ENCODE results near the gene XIST. TPM values are rescaled to one million over a fixed set of nuclear protein-coding genes. Genes with fewer than 3 reads are reported as not detected.
"Not testable (repeated sequence)": the region's sequence is repeated elsewhere in the genome, so short reads cannot be mapped to it uniquely, and the experiment has no call there.

XIST gene
- polyA plus RNA-seq (ENCODE audit: low read depth in 6 of 6): 10 to 100 TPM in 4 of 6 donors, 1 to 10 TPM in 1, under 1 TPM in 1; 0.16 to 13.4 (median 11.1) TPM

- DNase-seq (peak; percentile 71), ATAC-seq (ENCODE audit: low read depth in 2 of 2) (peak in 1 of 2 donors; percentile 18)
- H3K27me3 Mint-ChIP-seq: no peaks in the 10 kb centered on the region
- H3K4me3 Mint-ChIP-seq: peak within 1 kb of the TSS in 6 of 8 donors; percentile 83 to 99 (median 91)
- peaks cover 0 to 24% (median 20%) of the 10 kb centered on the region in 3 donors for H3K4me1 Mint-ChIP-seq
- peak within 1 kb of the TSS in 5 of 6 donors; percentile 90 to 98 (median 93) for H3K27ac Mint-ChIP-seq
- H3K9me3 Mint-ChIP-seq: peaks cover 0 to 9% (median 0%) of the 10 kb centered on the region in 7 donors
- H3K36me3 Mint-ChIP-seq: no peaks in the 10 kb centered on the region
Observed at GRCh38 chrX:73852467-73852866, at the start of gene XIST. TSS of gene XIST (minus strand) at chrX:73852714.

- not testable (repeated sequence) for H3K27ac Mint-ChIP-seq; H3K4me1 Mint-ChIP-seq; H3K4me3 Mint-ChIP-seq; H3K36me3 Mint-ChIP-seq; ATAC-seq (ENCODE audit: low read depth in 2 of 2); DNase-seq
- Mint-ChIP-seq H3K27me3 (peaks cover 0 to 17% (median 11%) of the 10 kb centered on the region in 3 donors), H3K9me3 (peaks cover 2 to 34% (median 11%) of the 10 kb centered on the region in 7 donors)
Observed at GRCh38 chrX:73898315-73898714, 45.8 kb upstream of the XIST start.

GRCh38 chrX:73892515-73893090 is 40.1 kb upstream of the XIST start:
- peak overlapping the region in 5 of 8 donors; percentile 47 to 84 (median 64) for H3K4me3 Mint-ChIP-seq
- peaks cover 2 to 25% (median 15%) of the 10 kb centered on the region in 7 donors for H3K9me3 Mint-ChIP-seq
- H3K36me3 Mint-ChIP-seq; ATAC-seq (ENCODE audit: low read depth in 2 of 2): not testable (repeated sequence)
- peaks cover 0 to 17% (median 11%) of the 10 kb centered on the region in 3 donors for H3K27me3 Mint-ChIP-seq
- H3K27ac Mint-ChIP-seq: peak overlapping the region in 1 of 6 donors; percentile 81
- peak; percentile 6 for DNase-seq
- peaks cover 0 to 11% (median 0%) of the 10 kb centered on the region in 3 donors for H3K4me1 Mint-ChIP-seq

- H3K27me3 Mint-ChIP-seq; H3K4me1 Mint-ChIP-seq; H3K27ac Mint-ChIP-seq; H3K36me3 Mint-ChIP-seq; DNase-seq; ATAC-seq (ENCODE audit: low read depth in 2 of 2); H3K4me3 Mint-ChIP-seq: not testable (repeated sequence)
- peaks cover 6 to 37% (median 26%) of the 10 kb centered on the region in 7 donors for H3K9me3 Mint-ChIP-seq
Observed at GRCh38 chrX:73882260-73882659, 29.7 kb upstream of the XIST start.

GRCh38 chrX:73877687-73878086 is 25.2 kb upstream of the XIST start:
- Mint-ChIP-seq H3K27me3 (no peaks in the 10 kb centered on the region), H3K27ac (peak overlapping the region in 1 of 6 donors; percentile 26), H3K9me3 (peaks cover 4 to 25% (median 23%) of the 10 kb centered on the region in 7 donors), H3K4me3 (no peak overlapping the region), H3K4me1 (no peaks in the 10 kb centered on the region), H3K36me3 (peaks cover 0 to 5% of the 10 kb centered on the region in 2 donors)
- DNase-seq (no peak), ATAC-seq (ENCODE audit: low read depth in 2 of 2) (no peak)

- Mint-ChIP-seq H3K27ac (peak overlapping the region in 1 of 6 donors; percentile 27), H3K9me3 (peaks cover 4 to 27% (median 23%) of the 10 kb centered on the region in 7 donors), H3K4me1 (no peaks in the 10 kb centered on the region), H3K27me3 (no peaks in the 10 kb centered on the region), H3K4me3 (no peak overlapping the region), H3K36me3 (peaks cover 0 to 5% of the 10 kb centered on the region in 2 donors)
- no peak for DNase-seq
- ATAC-seq (ENCODE audit: low read depth in 2 of 2): no peak
Observed at GRCh38 chrX:73876911-73877310, 24.4 kb upstream of the XIST start.

GRCh38 chrX:73868916-73869315 is 16.4 kb upstream of the XIST start:
- Mint-ChIP-seq H3K4me3 (no peak overlapping the region), H3K27ac (no peak overlapping the region), H3K9me3 (peaks cover 0 to 4% (median 0%) of the 10 kb centered on the region in 7 donors), H3K4me1 (no peaks in the 10 kb centered on the region), H3K36me3 (no peaks in the 10 kb centered on the region), H3K27me3 (no peaks in the 10 kb centered on the region)
- no peak for ATAC-seq (ENCODE audit: low read depth in 2 of 2)
- DNase-seq: no peak

GRCh38 chrX:73867144-73867543 is 14.6 kb upstream of the XIST start:
- DNase-seq: no peak

GRCh38 chrX:73863852-73864251 is 11.3 kb upstream of the XIST start:
- Mint-ChIP-seq H3K9me3 (peaks cover 0 to 15% (median 10%) of the 10 kb centered on the region in 7 donors), H3K36me3 (no peaks in the 10 kb centered on the region), H3K4me1 (no peaks in the 10 kb centered on the region), H3K27me3 (peaks cover 0 to 13% (median 0%) of the 10 kb centered on the region in 3 donors), H3K4me3 (no peak overlapping the region), H3K27ac (no peak overlapping the region)
- ATAC-seq (ENCODE audit: low read depth in 2 of 2) (no peak), DNase-seq (no peak)

More at GRCh38 chrX:73867144-73867543, 14.6 kb upstream of the XIST start:
- ATAC-seq (ENCODE audit: low read depth in 2 of 2): no peak
- H3K27me3 Mint-ChIP-seq: peaks cover 0 to 4% (median 0%) of the 10 kb centered on the region in 3 donors
- no peaks in the 10 kb centered on the region for H3K36me3 Mint-ChIP-seq
- peaks cover 0 to 2% (median 0%) of the 10 kb centered on the region in 7 donors for H3K9me3 Mint-ChIP-seq
- no peak overlapping the region for H3K27ac Mint-ChIP-seq
- H3K4me1 Mint-ChIP-seq: no peaks in the 10 kb centered on the region
- no peak overlapping the region for H3K4me3 Mint-ChIP-seq

- ATAC-seq (ENCODE audit: low read depth in 2 of 2): no peak
- H3K27ac Mint-ChIP-seq: no peak overlapping the region
- DNase-seq: no peak
- no peak overlapping the region for H3K4me3 Mint-ChIP-seq
- H3K4me1 Mint-ChIP-seq: no peaks in the 10 kb centered on the region
- H3K27me3 Mint-ChIP-seq: peaks cover 0 to 13% (median 0%) of the 10 kb centered on the region in 3 donors
- H3K36me3 Mint-ChIP-seq: no peaks in the 10 kb centered on the region
- peaks cover 0 to 15% (median 11%) of the 10 kb centered on the region in 7 donors for H3K9me3 Mint-ChIP-seq
Observed at GRCh38 chrX:73863268-73863667, 10.8 kb upstream of the XIST start.

- H3K27ac Mint-ChIP-seq: no peak overlapping the region
Observed at GRCh38 chrX:73859622-73860021, 7.1 kb upstream of the XIST start.

GRCh38 chrX:73855546-73855945 is 3.0 kb upstream of the XIST start:
- Mint-ChIP-seq H3K27ac (no peak overlapping the region), H3K27me3 (peaks cover 0 to under 1% (median 0%) of the 10 kb centered on the region in 3 donors), H3K36me3 (no peaks in the 10 kb centered on the region), H3K9me3 (peaks cover 0 to 18% (median 12%) of the 10 kb centered on the region in 7 donors), H3K4me3 (no peak overlapping the region), H3K4me1 (peaks cover 0 to 8% (median 7%) of the 10 kb centered on the region in 3 donors)
- DNase-seq: peak; percentile 64
- ATAC-seq (ENCODE audit: low read depth in 2 of 2): no peak

More at GRCh38 chrX:73859622-73860021, 7.1 kb upstream of the XIST start:
- H3K9me3 Mint-ChIP-seq: peaks cover 0 to 15% (median 11%) of the 10 kb centered on the region in 7 donors
- peaks cover 0 to 4% (median 0%) of the 10 kb centered on the region in 3 donors for H3K4me1 Mint-ChIP-seq
- no peaks in the 10 kb centered on the region for H3K36me3 Mint-ChIP-seq
- ATAC-seq (ENCODE audit: low read depth in 2 of 2) (no peak), DNase-seq (no peak)
- no peak overlapping the region for H3K4me3 Mint-ChIP-seq
- peaks cover 0 to 13% (median 0%) of the 10 kb centered on the region in 3 donors for H3K27me3 Mint-ChIP-seq

- Mint-ChIP-seq H3K4me3 (peak overlapping the region in 6 of 8 donors; percentile 83 to 99 (median 91)), H3K27ac (peak overlapping the region in 5 of 6 donors; percentile 90 to 98 (median 93)), H3K27me3 (no peaks in the 10 kb centered on the region), H3K4me1 (peaks cover 0 to 26% (median 20%) of the 10 kb centered on the region in 3 donors), H3K9me3 (peaks cover 0 to 9% (median 0%) of the 10 kb centered on the region in 7 donors), H3K36me3 (no peaks in the 10 kb centered on the region)
- ATAC-seq (ENCODE audit: low read depth in 2 of 2) (no peak), DNase-seq (no peak)
Observed at GRCh38 chrX:73852022-73852421, 492 bp downstream of the XIST start.
